B cell (primary cell): ENCODE measurements around the gene AIFM2. TPM values are rescaled to one million over a fixed set of nuclear protein-coding genes. Genes with fewer than 3 reads are reported as not detected.

Source experiments
- ATAC-seq: fragments of 200-7000 bp; cut with Tn5 transposase; one replicate; pipeline ENCODE4 v1.10.0; 2021; ENCODE audit warnings: low read depth, mild to moderate bottlenecking, moderate number of reproducible peaks, moderate library complexity
- CTCF ChIA-PET: fragments of 350-600 bp; sonication (Branson Sonifier 250); formaldehyde crosslinking; loops from one replicate; lab custom pipeline; 2021; ENCODE audit warnings: antibody characterized with exemption, inconsistent platforms; lab: Charles Lee
- POLR2A ChIA-PET: fragments of 350-600 bp; sonication (Branson Sonifier 250); formaldehyde crosslinking; loops from one replicate; lab custom pipeline; 2021; ENCODE audit warnings: antibody characterized with exemption; lab: Charles Lee
- DNase-seq: peaks from one replicate; pipeline ENCODE4 v3.0.0; 2013
- H2AFZ ChIP-seq: 2 replicates; pipeline ENCODE4 v1.6.1; 2012; ENCODE audit warnings: mild to moderate bottlenecking, low read depth, low read length; ENCODE audit not compliant: insufficient read depth, poor library complexity, severe bottlenecking
- H3K27ac ChIP-seq, 2 donors: 1 replicate in 1 of 2; 2 replicates in 1 of 2; pipeline ENCODE4 v1.5.1; 2012 to 2013; ENCODE audit warnings: low read length in 2 of 2, mild to moderate bottlenecking in 2 of 2, moderate library complexity in 1 of 2
- H3K27me3 ChIP-seq, 4 experiments: fragments of 200-600 bp in 1 of 4; sonication (generic) in 1 of 4; replicated peaks in 1 of 4; 1 replicate in 2 of 4; 2 replicates in 2 of 4; pipeline versions ENCODE4 v1.6.1 to v1.7.0; 2013 to 2016; ENCODE audit warnings: low read length in 3 of 4, mild to moderate bottlenecking in 2 of 4, mixed read lengths in 1 of 4, moderate library complexity in 1 of 4; ENCODE audit not compliant: insufficient read depth in 4 of 4, control insufficient read depth in 3 of 4; ENCODE audit errors: control extremely low read depth in 1 of 4
- H3K36me3 ChIP-seq, 2 experiments: replicated peaks in 1 of 2; 1 replicate in 1 of 2; 2 replicates in 1 of 2; pipeline versions ENCODE4 v1.6.1 to v1.7.1; 2013; ENCODE audit warnings: low read length in 1 of 2; ENCODE audit not compliant: insufficient read depth in 2 of 2, control insufficient read depth in 1 of 2; ENCODE audit errors: control extremely low read depth in 1 of 2, extremely low read depth in 1 of 2
- H3K4me1 ChIP-seq, 2 donors: fragments of 200-600 bp in 1 of 2; sonication (generic) in 1 of 2; 1 replicate in 1 of 2; 2 replicates in 1 of 2; pipeline versions ENCODE4 v1.5.1 to v1.6.1; 2013 to 2017; ENCODE audit warnings: low read length in 2 of 2; ENCODE audit not compliant: control insufficient read depth in 2 of 2, insufficient read depth in 2 of 2
- H3K4me2 ChIP-seq: replicated peaks from 2 replicates; pipeline ENCODE3; 2012; ENCODE audit warnings: mild to moderate bottlenecking, low read depth, low read length; ENCODE audit not compliant: poor library complexity, severe bottlenecking
- H3K4me3 ChIP-seq, 5 experiments: fragments of 200-600 bp in 1 of 5; sonication (generic) in 1 of 5; 1 replicate in 3 of 5; 2 replicates in 2 of 5; pipeline versions ENCODE4 v1.5.1 to v1.7.0; 2011 to 2016; ENCODE audit warnings: low read length in 4 of 5, mild to moderate bottlenecking in 4 of 5, low read depth in 2 of 5, control low read depth in 1 of 5, moderate library complexity in 1 of 5; ENCODE audit not compliant: insufficient read depth in 1 of 5; ENCODE audit errors: control extremely low read depth in 1 of 5, extremely low read depth in 1 of 5
- H3K79me2 ChIP-seq: fragments of 200-600 bp; sonication (generic); one replicate; pipeline ENCODE4 v1.6.0; 2016; ENCODE audit warnings: low read length; ENCODE audit not compliant: control insufficient read depth, insufficient read depth
- H3K9ac ChIP-seq: fragments of 200-600 bp; sonication (generic); 2 replicates; pipeline ENCODE4 v1.6.1; 2017; ENCODE audit warnings: mild to moderate bottlenecking, low read length, moderate library complexity
- H3K9me3 ChIP-seq, 3 donors: one replicate each; pipeline versions ENCODE4 v1.6.1 to v1.7.1; 2013; ENCODE audit warnings: low read length in 2 of 3; ENCODE audit not compliant: control insufficient read depth in 2 of 3, insufficient read depth in 1 of 3; ENCODE audit errors: control extremely low read depth in 1 of 3
- H4K20me1 ChIP-seq: 2 replicates; pipeline ENCODE4 v1.6.0; 2012; ENCODE audit warnings: mild to moderate bottlenecking, low read length; ENCODE audit not compliant: insufficient read depth, control insufficient read depth, poor library complexity, severe bottlenecking
- H3K27ac Mint-ChIP-seq: one replicate; pipeline ENCODE4 v1.8.0; 2021; ENCODE audit warnings: mixed read lengths
- H3K27me3 Mint-ChIP-seq: one replicate; pipeline ENCODE4 v1.8.0; 2021; ENCODE audit warnings: mixed read lengths
- H3K4me1 Mint-ChIP-seq: one replicate; pipeline ENCODE4 v1.8.0; 2021; ENCODE audit warnings: mixed read lengths
- H3K4me3 Mint-ChIP-seq: one replicate; pipeline ENCODE4 v1.8.0; 2021; ENCODE audit warnings: mixed read lengths
- H3K9me3 Mint-ChIP-seq: one replicate; pipeline ENCODE4 v1.8.0; 2022; ENCODE audit warnings: mixed read lengths; ENCODE audit not compliant: insufficient read depth
- CTCF ChIP-seq: fragments of 200-600 bp; IDR thresholded peaks from one replicate; pipeline ENCODE4 v1.8.0; 2022; ENCODE audit warnings: antibody characterized with exemption, mild to moderate bottlenecking
- EZH2 ChIP-seq: IDR thresholded peaks from 2 replicates; pipeline ENCODE4 v1.6.1; 2012; ENCODE audit warnings: borderline replicate concordance, low read depth, mild to moderate bottlenecking, moderate library complexity, low read length; ENCODE audit not compliant: insufficient read depth, poor library complexity, severe bottlenecking
- WGBS: methylation state at CpG from one replicate; pipeline ENCODE4 v1.1.5; 2013; ENCODE audit warnings: missing lambda C conversion rate; ENCODE audit not compliant: insufficient coverage; 5-methylcytosine and 5-hydroxymethylcytosine counted together
- intact Hi-C: fragments of 100-400 bp; cut with micrococcal nuclease; formaldehyde crosslinking; loops from one replicate; pipeline ENCODE4 v1.10.0; 2022
- polyA plus RNA-seq: library from polyadenylated mRNA; depleted of rRNA; stranded (reverse); fragments of >200 nt; gene quantifications from 2 replicates; pipeline ENCODE4 v1.2.3, GENCODE V29; 2012
- total RNA-seq, 2 donors: library from RNA; stranded (reverse); fragments of 120-200 nt in 1 of 2; gene quantifications; 1 replicate in 1 of 2; 2 replicates in 1 of 2; pipeline versions ENCODE4 v1.2.3 to v1.2.4, GENCODE V29; 2013 to 2022

The AIFM2 gene
- total and polyA plus RNA-seq, 2 donors (not counting 1 experiment from before 2014, with no cell fraction given): 5.6 to 8.1 TPM

DNA sequence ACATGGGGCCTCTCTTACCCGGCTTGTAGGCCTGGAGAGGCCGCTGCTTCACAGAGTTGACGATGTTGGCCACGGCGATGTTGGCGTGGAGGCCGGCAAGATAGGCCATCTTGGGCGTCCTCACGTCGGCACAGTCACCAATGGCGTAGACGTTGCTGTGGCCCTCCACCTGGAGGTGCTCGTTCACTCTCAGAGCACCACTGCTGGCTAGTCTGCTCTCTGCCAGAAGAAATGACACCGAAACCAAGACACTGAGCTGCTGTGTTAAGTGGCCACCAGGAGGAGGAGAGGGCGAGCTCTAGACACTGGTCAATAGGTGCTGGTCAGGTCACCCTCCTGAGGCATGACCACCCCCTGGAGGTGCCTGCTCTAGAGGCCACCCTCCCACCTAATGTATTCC lies 17.7 kb downstream of the AIFM2 start:
- no peak overlapping the region for H3K4me3 Mint-ChIP-seq
- no peak overlapping the region for H3K27ac ChIP-seq
- no peaks in the 10 kb centered on the region for H3K9me3 Mint-ChIP-seq
- DNase-seq (no peak), ATAC-seq (no peak)
- ChIA-PET POLR2A (interaction anchor here (1.9 kb wide), 1 partner anchor 31 kb away, joined by 8 read pairs; the partner anchor contains the start of gene TYSND1), CTCF (interaction anchor here (0.9 to 7.5 kb wide), 12 partner anchors 12 to 283 kb away, joined by 3 to 131 read pairs (median 4); partner anchors contain the start of genes SAR1A and TYSND1)
- no peaks in the 10 kb centered on the region for H3K27me3 Mint-ChIP-seq
- H3K4me1 Mint-ChIP-seq: peaks cover 6% of the 10 kb centered on the region
- H3K4me1 ChIP-seq: peaks cover 0 to 4% of the 10 kb centered on the region in 2 donors
- H4K20me1 ChIP-seq: no peaks in the 10 kb centered on the region
- intact Hi-C loops: no loop called here
- H3K4me2 ChIP-seq: no peak overlapping the region
- TF ChIP-seq EZH2 (no peak), CTCF (no peak)
- H3K79me2 ChIP-seq: no peaks in the 10 kb centered on the region
- no peak overlapping the region for H3K27ac Mint-ChIP-seq
- no peak overlapping the region for H2AFZ ChIP-seq
- H3K36me3 ChIP-seq: peaks cover 1 to 6% of the 10 kb centered on the region in 2 experiments
- no peak overlapping the region for H3K9ac ChIP-seq
- no peak overlapping the region for H3K4me3 ChIP-seq
- 96% methylated on average over 15 of the region's 15 CpGs for WGBS
- no peaks in the 10 kb centered on the region for H3K27me3 ChIP-seq
- H3K9me3 ChIP-seq: no peaks in the 10 kb centered on the region

DNA sequence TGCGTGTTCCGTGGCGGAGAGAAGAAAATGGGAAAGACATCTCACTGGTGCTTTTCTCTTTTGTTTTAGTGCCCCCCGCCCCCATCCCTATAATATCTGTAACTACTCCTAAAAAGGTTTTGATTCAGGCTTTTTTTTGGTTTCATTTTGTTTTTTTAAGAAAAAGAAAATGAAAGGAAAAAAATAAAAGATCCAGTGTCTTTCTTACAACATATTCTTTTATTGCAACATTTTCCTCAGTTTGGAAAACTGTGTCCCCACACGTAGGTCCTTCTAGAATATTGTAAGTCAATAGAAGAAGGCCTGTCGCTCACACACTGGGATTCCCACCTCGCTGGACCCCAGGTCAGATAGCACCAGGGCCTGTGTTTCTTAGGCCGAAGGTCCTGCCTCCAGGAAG lies 20.6 kb downstream of the AIFM2 start:
- DNase-seq (no peak), ATAC-seq (no peak)
- H4K20me1 ChIP-seq: no peaks in the 10 kb centered on the region
- H3K4me3 ChIP-seq: no peak overlapping the region
- ChIA-PET CTCF (no interaction called here), POLR2A (no interaction called here)
- H3K9ac ChIP-seq: no peak overlapping the region
- no peak overlapping the region for H3K27ac Mint-ChIP-seq
- no peaks in the 10 kb centered on the region for H3K9me3 Mint-ChIP-seq
- no peak overlapping the region for H3K27ac ChIP-seq
- no peak overlapping the region for H3K4me2 ChIP-seq
- peaks cover 0 to 2% (median 0%) of the 10 kb centered on the region in 3 donors for H3K9me3 ChIP-seq
- H3K4me1 Mint-ChIP-seq: peaks cover 10% of the 10 kb centered on the region
- 98% methylated on average over 4 of the region's 8 CpGs for WGBS
- no peaks in the 10 kb centered on the region for H3K27me3 Mint-ChIP-seq
- H3K27me3 ChIP-seq: no peaks in the 10 kb centered on the region
- no peak overlapping the region for H3K4me3 Mint-ChIP-seq
- no peak overlapping the region for H2AFZ ChIP-seq
- H3K79me2 ChIP-seq: no peaks in the 10 kb centered on the region
- H3K36me3 ChIP-seq: peaks cover 1 to 3% of the 10 kb centered on the region in 2 experiments
- TF ChIP-seq CTCF: no peak
- TF ChIP-seq EZH2: no peak
- intact Hi-C loops: no loop called here
- peaks cover 0 to 4% of the 10 kb centered on the region in 2 donors for H3K4me1 ChIP-seq
